Esophagus squamous epithelium (tissue), 5 donors: ENCODE measurements around the gene STARD7. TPM values are rescaled to one million over a fixed set of nuclear protein-coding genes. Genes with fewer than 3 reads are reported as not detected.

Source experiments
- DNase-seq: peaks from one replicate; lab custom pipeline; 2025; lab: John Stamatoyannopoulos, UW
- H3K27ac ChIP-seq, 4 donors: fragments of 200-600 bp; sonication (generic); one replicate each; pipeline ENCODE4 v1.5.1; 2016 to 2019; ENCODE audit warnings: mild to moderate bottlenecking in 1 of 4
- H3K27me3 ChIP-seq, 4 donors: fragments of 200-600 bp; sonication (generic); 1 replicate in 3 of 4; 2 replicates in 1 of 4; pipeline versions ENCODE4 v1.5.1 to v1.6.0; 2017 to 2021; ENCODE audit warnings: antibody characterized with exemption in 1 of 4
- H3K36me3 ChIP-seq, 3 donors: fragments of 200-600 bp; sonication (generic); one replicate each; pipeline ENCODE4 v1.5.1; 2016 to 2019
- H3K4me1 ChIP-seq, 3 donors: fragments of 200-600 bp; sonication (generic); one replicate each; pipeline ENCODE4 v1.5.1; 2017 to 2019
- H3K4me3 ChIP-seq, 4 donors: fragments of 200-600 bp; sonication (generic); 1 replicate in 3 of 4; 2 replicates in 1 of 4; pipeline ENCODE4 v1.5.1; 2016 to 2019; ENCODE audit warnings: mild to moderate bottlenecking in 2 of 4, moderate library complexity in 1 of 4
- H3K9me3 ChIP-seq, 3 donors: fragments of 200-600 bp; sonication (generic); one replicate each; pipeline ENCODE4 v1.5.1; 2016 to 2019
- CTCF ChIP-seq, 6 experiments: fragments of 450-650 bp in 4 of 6; fragments of 200-600 bp in 2 of 6; sonication (generic) in 2 of 6; IDR thresholded peaks; one replicate each; pipeline ENCODE4 v1.5.1; 2016 to 2019; ENCODE audit warnings: antibody characterized with exemption in 6 of 6, mild to moderate bottlenecking in 4 of 6, moderate library complexity in 4 of 6
- POLR2A ChIP-seq, 4 donors: fragments of 450-650 bp; IDR thresholded peaks; one replicate each; pipeline ENCODE4 v1.6.1; 2017; ENCODE audit warnings: antibody characterized with exemption in 4 of 4, mild to moderate bottlenecking in 4 of 4, moderate library complexity in 3 of 4
- WGBS, 2 donors: methylation state at CpG; one replicate each; pipeline ENCODE4 v1.1.5; 2018; 5-methylcytosine and 5-hydroxymethylcytosine counted together
- intact Hi-C: fragments of 100-400 bp; cut with DNase I; formaldehyde crosslinking; loops from one replicate; pipeline ENCODE4 v1.15.0; 2022
- total RNA-seq, 4 donors: library from RNA; depleted of rRNA; stranded (reverse); fragments of >200 nt; gene quantifications; one replicate each; pipeline ENCODE4 v1.1.0, GENCODE V29; 2016
- donor health status: DM: yes; HTN: yes; CAD: no.

STARD7 gene
- total RNA-seq, 4 donors from 2014 or later = 84.2 to 137 (median 111) TPM

GRCh38 chr2:96247896-96248295 is 39.3 kb upstream of the STARD7 start:
- peaks cover 0 to 48% (median 3%) of the 10 kb centered on the region in 3 donors for H3K4me1 ChIP-seq
- peaks cover 12 to 36% (median 13%) of the 10 kb centered on the region in 3 donors for H3K36me3 ChIP-seq
- no peak for TF ChIP-seq POLR2A (IDR thresholded peaks at IDR 0.05)
- TF ChIP-seq CTCF (IDR thresholded peaks at IDR 0.05) = no peak
- H3K27ac ChIP-seq = no peak overlapping the region
- H3K9me3 ChIP-seq = no peaks in the 10 kb centered on the region
- DNase-seq = no peak
- WGBS, 2 donors = 41 to 61% methylated on average over 5 of the region's 5 CpGs
- H3K27me3 ChIP-seq = no peaks in the 10 kb centered on the region
- no peak overlapping the region for H3K4me3 ChIP-seq
- intact Hi-C loops = no loop called here

- Histone ChIP-seq H3K36me3 (peaks cover 3 to 27% (median 6%) of the 10 kb centered on the region in 3 donors), H3K4me3 (no peak overlapping the region), H3K27ac (peak overlapping the region in 2 of 4 donors; percentile 25 to 72), H3K27me3 (no peaks in the 10 kb centered on the region), H3K9me3 (no peaks in the 10 kb centered on the region), H3K4me1 (peaks cover 0 to 55% (median 3%) of the 10 kb centered on the region in 3 donors)
- TF ChIP-seq POLR2A (IDR thresholded peaks at IDR 0.05) (no peak), CTCF (IDR thresholded peaks at IDR 0.05) (no peak)
- WGBS, 2 donors = 64 to 75% methylated on average over 1 to 2 of the region's 3 CpGs
- intact Hi-C loops = no loop called here
- DNase-seq = no peak
Observed at GRCh38 chr2:96247009-96247408, 38.4 kb upstream of the STARD7 start.

GRCh38 chr2:96245609-96246390 is 37.2 kb upstream of the STARD7 start:
- Histone ChIP-seq H3K9me3 (no peaks in the 10 kb centered on the region), H3K27ac (peak overlapping the region in 2 of 4 donors; percentile 44 to 72), H3K27me3 (no peaks in the 10 kb centered on the region), H3K4me3 (no peak overlapping the region), H3K36me3 (peaks cover 0 to 20% (median 0%) of the 10 kb centered on the region in 3 donors), H3K4me1 (peaks cover 3 to 55% (median 7%) of the 10 kb centered on the region in 3 donors)
- intact Hi-C loops = no loop called here
- 71 to 78% methylated on average over 5 to 8 of the region's 8 CpGs for WGBS, 2 donors
- TF ChIP-seq CTCF (IDR thresholded peaks at IDR 0.05) (no peak), POLR2A (IDR thresholded peaks at IDR 0.05) (no peak)
- no peak for DNase-seq

GRCh38 chr2:96243843-96244242 is 35.2 kb upstream of the STARD7 start:
- H3K27me3 ChIP-seq = no peaks in the 10 kb centered on the region
- TF ChIP-seq CTCF (IDR thresholded peaks at IDR 0.05) = no peak
- TF ChIP-seq POLR2A (IDR thresholded peaks at IDR 0.05) = no peak
- no peak overlapping the region for H3K27ac ChIP-seq
- 93 to 96% methylated on average over 5 of the region's 5 CpGs for WGBS, 2 donors
- no peak overlapping the region for H3K4me3 ChIP-seq
- peaks cover 0 to 21% (median 0%) of the 10 kb centered on the region in 3 donors for H3K36me3 ChIP-seq
- intact Hi-C loops = no loop called here
- DNase-seq = no peak
- H3K4me1 ChIP-seq = peaks cover 3 to 43% (median 7%) of the 10 kb centered on the region in 3 donors
- no peaks in the 10 kb centered on the region for H3K9me3 ChIP-seq

- DNase-seq = no peak
- no peaks in the 10 kb centered on the region for H3K9me3 ChIP-seq
Observed at GRCh38 chr2:96241900-96242611, 33.4 kb upstream of the STARD7 start.

More at GRCh38 chr2:96241900-96242611, 33.4 kb upstream of the STARD7 start:
- no peak overlapping the region for H3K4me3 ChIP-seq
- peak overlapping the region; percentile 39 to 86 (median 66) for H3K27ac ChIP-seq
- H3K27me3 ChIP-seq = no peaks in the 10 kb centered on the region
- peaks cover 3 to 35% (median 7%) of the 10 kb centered on the region in 3 donors for H3K4me1 ChIP-seq
- TF ChIP-seq POLR2A (IDR thresholded peaks at IDR 0.05) (peak in 1 of 4 donors; percentile 30), CTCF (IDR thresholded peaks at IDR 0.05) (no peak)
- H3K36me3 ChIP-seq = peaks cover 0 to 33% (median 0%) of the 10 kb centered on the region in 3 donors
- WGBS, 2 donors = 57 to 62% methylated on average over 4 to 5 of the region's 5 CpGs
- intact Hi-C loops = no loop called here
